HG03439 (cell line): ENCODE results near the gene DEAF1.

Experiments
- ATAC-seq: cut with Tn5 transposase; IDR thresholded peaks from one replicate; pipeline ENCODE4 v1.9.1; 2021; ENCODE audit warnings: mild to moderate bottlenecking, moderate library complexity; ENCODE audit not compliant: unreplicated experiment

DEAF1 gene

GRCh38 chr11:626475-627307 lies 68.3 kb downstream of the DEAF1 start, which contains the start of gene SCT:
TSS of gene SCT (minus strand) at chr11:627181. CDS start at chr11:627143, 38 bp downstream.
- no peak for ATAC-seq

GRCh38 chr11:625636-626268 lies 69.3 kb downstream of the DEAF1 start:
- ATAC-seq, result no peak

- ATAC-seq, result no peak
These were observed 70.1 kb downstream of the DEAF1 start, which contains the start of gene CDHR5 for GRCh38 chr11:624705-625635. TSS of gene CDHR5 (minus strand) at chr11:624955. CDS start at chr11:624902, 53 bp downstream.

GRCh38 chr11:623999-624704 lies 70.9 kb downstream of the DEAF1 start:
- no peak for ATAC-seq

- no peak for ATAC-seq
These were observed 71.6 kb downstream of the DEAF1 start for GRCh38 chr11:623349-623869.

GRCh38 chr11:621838-622237 lies 73.2 kb downstream of the DEAF1 start:
- ATAC-seq, result no peak

GRCh38 chr11:620935-621814 lies 73.8 kb downstream of the DEAF1 start:
- ATAC-seq, result no peak

GRCh38 chr11:620201-620600 lies 74.8 kb downstream of the DEAF1 start:
- no peak for ATAC-seq

- no peak for ATAC-seq
These were observed 75.4 kb downstream of the DEAF1 start for GRCh38 chr11:619628-620050.

GRCh38 chr11:618856-619627 lies 76.0 kb downstream of the DEAF1 start:
- ATAC-seq, result no peak

GRCh38 chr11:617912-618682 lies 76.9 kb downstream of the DEAF1 start:
- ATAC-seq, result no peak

GRCh38 chr11:617199-617911 lies 77.7 kb downstream of the DEAF1 start:
- ATAC-seq, result no peak

GRCh38 chr11:616320-617198 lies 78.5 kb downstream of the DEAF1 start:
- no peak for ATAC-seq

GRCh38 chr11:615504-616319 lies 79.3 kb downstream of the DEAF1 start, which contains the start of gene IRF7:
TSS of gene IRF7 (minus strand) at chr11:615950. CDS start at chr11:615364, 586 bp downstream.
- peak; percentile 78 for ATAC-seq
